ENCODE results near the gene RADIL.
"Not testable (repeated sequence)": the region's sequence is repeated elsewhere in the genome, so short reads cannot be mapped to it uniquely, and the experiment has no call there.

Gene RADIL

GRCh38 chr7:4808026-4808425 is 75.5 kb downstream of the RADIL start:
- no peak for DNase-seq

DNA sequence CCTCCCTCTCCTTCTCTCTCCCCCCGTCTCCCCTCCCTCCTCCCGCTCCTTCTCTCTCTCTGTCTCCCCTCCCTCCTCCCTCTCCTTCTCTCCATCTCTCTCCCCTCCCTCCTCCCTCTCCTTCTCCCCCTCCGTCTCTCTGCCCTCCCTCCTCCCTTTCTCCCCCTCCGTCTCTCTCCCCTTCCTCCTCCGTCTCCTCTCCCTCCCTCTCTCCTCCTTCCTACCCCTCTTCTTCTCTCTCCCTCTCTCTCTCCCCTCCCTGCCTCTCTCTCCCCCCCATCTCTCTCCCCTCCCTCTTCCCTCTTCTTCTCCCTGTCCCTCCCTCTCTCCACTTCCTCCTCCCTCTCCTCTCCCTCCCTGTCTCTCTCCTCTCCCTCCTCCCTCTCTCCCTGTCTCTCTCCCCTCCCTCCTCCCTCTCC is 75.9 kb downstream of the RADIL start:
- DNase-seq: no peak

GRCh38 chr7:4806983-4807597 is 76.4 kb downstream of the RADIL start:
- DNase-seq: no peak

GRCh38 chr7:4805984-4806300 is 77.6 kb downstream of the RADIL start:
- no peak for DNase-seq

DNA sequence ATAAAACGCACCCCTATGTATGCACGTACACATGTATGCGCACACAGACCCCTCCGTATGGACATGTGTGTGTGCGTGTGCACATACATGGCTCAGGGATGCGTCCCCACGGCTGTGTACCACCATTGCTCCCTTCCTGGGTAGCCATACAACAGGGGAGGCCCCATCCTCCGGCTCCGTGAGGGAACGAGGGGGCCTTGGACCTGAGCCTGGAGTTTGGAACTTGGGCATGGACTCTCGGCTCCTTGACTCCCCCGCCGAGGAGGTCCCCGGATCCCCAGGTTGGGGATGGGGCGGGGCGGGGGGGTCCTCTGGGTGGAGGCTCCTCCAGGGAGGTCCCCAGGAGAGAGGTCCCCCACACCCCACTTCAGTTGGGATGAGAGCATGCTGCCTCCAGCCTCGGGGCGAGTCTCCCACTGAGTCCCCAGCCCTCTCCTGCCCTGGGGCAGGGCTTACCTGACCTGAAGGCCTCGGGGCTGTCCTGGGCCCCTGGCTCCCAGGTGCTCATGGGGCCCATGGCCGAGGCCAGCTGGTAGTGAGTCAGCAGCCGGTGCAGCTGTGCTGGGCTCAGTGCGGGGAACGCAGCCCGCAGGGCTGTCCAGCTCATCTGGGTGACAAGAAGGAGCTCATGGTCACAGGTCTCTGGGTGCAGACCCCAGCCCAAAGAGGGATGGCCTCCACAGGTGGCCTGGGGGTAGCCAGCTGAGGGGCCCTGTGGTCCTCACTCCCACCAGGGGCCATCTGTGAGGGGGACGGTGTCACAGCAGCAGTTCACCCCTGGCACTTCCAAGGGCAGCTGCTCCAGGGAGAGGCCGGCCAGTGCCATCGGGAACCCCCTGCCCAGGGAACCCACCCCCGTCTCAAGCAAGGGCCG is 78.2 kb downstream of the RADIL start:
- no peak for DNase-seq

- DNase-seq: no peak
Observed at GRCh38 chr7:4803397-4804241, 79.9 kb downstream of the RADIL start.

GRCh38 chr7:4802577-4802976 is 80.9 kb downstream of the RADIL start:
- DNase-seq: not testable (repeated sequence)

DNA sequence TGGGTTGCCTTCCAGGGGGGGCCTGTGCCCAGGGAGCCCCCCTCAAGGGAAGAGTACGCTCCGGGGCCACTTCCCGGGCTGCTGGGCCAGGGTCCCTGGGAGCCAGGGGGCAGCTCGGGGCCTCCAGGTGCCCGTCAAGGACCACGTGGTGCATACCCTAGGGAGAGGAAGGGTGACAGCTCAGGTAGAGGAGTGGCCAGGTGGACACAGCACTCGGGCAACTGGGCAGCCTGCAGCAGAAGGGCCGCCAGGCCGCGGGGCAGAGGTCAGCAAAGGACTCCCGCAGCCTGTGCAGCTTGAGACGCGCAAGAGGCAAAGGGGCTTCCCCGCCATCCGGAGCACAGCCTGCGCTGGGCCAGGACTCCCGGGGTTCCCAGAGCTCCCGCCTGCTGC is 81.7 kb downstream of the RADIL start:
- no peak for DNase-seq

DNA sequence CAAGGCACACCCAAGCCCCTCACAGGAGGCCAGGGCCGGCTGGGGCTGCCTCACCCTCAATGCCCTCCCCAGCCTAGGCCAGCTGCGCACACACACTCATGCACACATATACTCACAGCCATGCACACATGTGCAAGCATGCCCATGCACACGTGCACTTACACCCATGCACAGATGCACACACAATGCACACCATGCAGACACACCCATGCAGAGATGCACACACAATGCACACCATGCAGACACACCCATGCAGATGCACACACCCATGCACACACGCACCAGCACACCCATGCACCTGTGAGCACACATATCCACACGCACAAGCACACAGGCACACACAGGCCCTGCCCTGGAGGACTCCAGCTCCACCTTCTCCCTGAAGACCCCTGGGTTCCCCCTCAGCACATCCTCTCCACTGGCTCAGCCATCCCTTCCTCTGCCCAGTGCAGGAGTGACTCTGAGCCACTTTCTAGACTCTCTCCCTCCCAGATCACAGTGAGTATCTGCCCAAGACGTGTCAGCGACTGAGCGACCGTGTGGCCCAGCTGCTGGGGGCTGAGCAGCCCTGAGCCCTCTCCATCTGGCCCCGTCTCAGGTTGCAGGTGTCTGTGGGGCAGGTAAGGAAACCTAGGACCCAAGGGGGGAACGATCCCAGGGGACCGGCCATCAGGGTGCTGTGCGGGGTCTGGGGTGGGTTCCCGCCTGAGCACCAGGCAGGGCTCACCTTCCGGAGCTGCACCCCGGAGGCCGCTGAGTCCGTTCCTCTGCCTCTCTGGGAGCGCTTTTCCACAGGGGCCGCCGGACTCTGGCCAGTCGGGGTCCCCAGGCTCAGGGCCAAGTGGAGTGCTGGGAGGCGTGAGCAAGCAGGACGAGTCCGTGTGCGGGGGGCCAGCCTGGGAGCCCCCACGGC is 82.3 kb downstream of the RADIL start:
- no peak for DNase-seq

- DNase-seq: no peak
Observed at GRCh38 chr7:4800487-4800886, 83.0 kb downstream of the RADIL start.

DNA sequence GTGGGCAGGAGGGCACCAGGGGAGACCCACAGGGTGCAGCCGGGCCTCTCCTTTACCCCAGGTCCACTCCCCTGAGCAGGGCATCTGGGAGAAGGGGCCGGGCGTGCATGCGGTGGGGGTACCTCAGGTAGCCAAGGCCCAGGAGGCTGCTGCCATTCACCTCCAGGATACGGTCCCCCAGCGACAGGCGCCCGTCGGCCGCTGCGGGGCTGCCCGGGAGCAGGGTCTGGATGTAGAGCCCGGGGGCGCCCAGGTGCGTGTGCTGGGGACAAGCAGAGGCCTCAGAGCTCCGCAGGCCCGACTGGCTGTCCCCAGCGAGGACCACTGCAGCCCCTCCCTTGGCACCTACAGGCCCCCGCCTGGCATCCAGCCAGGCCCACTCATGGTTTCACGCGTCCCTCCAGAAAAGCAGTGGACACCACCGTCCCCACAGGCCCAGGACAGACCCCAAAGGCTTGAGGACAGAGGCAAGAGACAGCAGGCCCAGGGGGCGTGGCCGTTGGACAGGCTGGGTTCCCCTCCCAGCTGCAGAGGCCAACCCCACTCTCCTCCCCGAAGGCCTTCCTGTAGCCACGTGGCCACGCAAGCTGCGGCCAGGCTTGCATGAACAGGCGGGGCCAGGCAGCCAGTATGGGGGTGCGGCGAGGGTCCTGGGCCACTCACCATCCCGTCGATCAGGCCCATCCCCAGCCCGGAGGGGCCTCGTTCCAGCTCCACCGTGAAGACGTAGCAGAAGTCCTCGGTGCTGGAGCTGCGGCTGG is 83.8 kb downstream of the RADIL start:
- DNase-seq: no peak

- DNase-seq: no peak
Observed at GRCh38 chr7:4798706-4799235, 84.7 kb downstream of the RADIL start.

DNA sequence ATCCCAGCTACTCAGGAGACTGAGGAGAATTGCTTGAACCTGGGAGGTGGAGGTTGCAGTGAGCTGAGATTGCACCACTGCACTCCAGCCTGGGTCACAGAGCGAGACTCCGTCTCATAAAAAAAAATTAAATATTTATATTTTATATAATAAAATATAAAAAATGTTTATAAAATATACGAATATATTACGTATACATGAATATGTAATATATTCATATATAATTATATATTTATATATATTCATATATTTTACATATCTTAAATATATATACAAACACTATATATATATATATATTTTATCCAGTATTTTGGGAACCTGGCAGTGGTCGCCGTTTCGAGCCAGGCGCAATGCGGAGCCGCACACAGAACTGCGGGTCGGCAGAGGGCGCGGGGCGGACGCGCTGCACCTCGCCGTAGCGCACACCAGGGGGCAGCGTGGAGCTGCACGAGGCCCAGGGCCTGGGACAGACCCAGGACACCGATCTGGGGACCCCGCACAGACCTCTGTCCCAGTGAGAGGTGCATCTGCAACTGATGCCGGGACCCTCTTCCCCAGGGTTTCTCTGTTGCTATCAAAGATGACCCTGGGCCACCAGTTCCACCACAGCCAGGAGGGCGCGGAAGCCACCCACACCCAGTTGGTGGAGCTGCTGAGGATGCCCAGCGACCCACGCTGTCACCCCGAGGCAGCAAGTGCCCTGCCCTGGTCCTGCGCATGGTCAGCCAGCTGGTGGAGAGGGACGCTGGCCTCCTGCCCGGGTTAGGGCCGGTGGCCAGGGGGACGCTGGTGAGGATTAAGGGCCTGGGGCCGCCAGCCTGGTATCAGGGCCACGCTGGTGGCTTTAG is 85.4 kb downstream of the RADIL start:
- peak; percentile 44 for DNase-seq

DNA sequence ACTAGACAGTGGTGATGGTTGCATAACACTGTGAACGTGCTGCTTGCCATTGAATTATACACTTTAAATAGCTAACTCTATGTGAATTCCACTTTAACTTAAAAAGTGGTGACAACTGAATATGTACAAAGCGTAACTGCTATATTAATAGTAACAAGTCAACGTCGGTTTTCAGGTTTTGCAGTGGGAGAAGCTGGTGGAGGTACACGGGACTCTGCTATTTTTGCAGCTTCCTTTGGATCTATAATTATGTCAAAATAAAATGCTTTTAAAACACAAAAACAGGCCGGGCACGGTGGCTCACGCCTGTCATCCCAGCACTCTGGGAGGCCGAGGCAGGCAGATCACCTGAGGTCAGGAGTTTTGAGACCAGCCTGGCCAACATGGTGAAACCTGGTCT is 87.1 kb downstream of the RADIL start:
- DNase-seq: no peak

DNA sequence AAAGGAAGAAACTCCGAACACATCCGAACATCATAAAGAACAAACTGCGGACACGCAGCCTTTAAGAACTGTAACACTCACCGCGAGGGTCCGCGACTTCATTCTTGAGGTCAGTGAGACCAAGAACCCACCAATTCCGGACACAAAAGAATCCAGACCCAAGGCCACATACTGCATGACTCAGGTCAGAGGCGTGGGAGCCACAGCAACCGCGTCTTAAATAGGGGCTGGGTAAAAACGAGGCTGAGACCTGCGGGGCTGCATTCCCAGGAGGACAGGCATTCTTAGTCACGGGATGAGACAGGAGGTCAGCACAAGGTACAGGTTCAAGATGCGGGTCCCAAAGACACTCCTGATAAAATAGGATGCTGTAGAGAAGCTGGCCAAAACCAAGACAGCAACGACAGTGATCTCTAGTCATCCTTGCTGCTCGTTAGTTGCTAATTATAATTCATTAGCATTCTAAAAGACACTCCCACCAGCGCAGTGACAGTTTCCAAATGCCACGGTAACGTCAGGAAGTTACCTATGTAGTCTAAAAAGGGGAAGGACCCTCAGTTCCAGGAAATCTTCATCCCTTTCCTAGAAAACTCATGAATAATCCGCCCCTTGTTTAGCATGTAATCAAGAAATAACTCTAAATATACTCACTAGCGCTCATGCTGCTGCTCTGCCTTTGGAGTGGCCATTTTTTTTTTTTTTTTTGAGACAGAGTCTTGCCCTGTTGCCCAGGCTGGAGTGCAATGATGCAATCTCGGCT is 88.7 kb downstream of the RADIL start:
- DNase-seq: no peak

DNA sequence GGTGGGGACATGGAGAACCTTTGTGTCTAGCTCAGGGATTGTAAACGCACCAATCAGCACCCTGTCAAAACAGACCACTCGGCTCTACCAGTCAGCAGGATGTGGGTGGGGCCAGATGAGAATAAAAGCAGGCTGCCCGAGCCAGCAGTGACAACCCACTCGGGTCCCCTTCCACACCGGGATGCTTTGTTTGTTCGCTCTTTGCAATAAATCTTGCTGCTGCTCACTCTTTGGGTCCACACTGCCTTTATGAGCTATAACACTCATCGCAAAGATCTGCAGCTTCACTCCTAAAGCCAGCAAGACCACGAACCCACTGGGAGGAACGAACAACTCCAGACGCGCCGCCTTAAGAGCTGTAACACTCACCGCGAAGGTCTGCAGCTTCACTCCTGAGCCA is 89.3 kb downstream of the RADIL start:
- not testable (repeated sequence) for DNase-seq

DNA sequence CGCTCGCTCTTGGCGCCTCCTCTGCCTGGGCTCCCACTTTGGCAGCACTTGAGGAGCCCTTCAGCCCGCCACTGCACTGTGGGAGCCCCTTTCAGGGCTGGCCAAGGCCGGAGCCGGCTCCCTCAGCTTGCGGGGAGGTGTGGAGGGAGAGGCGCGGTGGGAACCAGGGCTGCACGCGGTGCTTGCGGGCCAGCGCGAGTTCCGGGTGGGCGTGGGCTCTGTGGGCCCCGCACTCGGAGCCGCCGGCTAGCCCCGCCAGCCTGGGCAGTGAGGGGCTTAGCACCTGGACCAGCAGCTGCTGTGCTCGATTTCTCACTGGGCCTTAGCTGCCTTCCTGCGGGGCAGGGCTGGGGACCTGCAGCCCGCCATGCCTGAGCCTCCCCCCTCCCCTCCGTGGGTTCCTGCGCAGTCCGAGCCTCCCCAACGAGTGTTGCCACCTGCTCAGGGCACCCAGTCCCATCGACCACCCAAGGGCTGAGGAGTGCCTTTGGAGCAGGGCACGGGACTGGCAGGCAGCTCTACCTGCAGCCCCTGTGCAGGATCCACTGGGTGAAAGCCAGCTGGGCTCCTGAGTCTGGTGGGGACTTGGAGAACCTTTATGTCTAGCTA is 90.0 kb downstream of the RADIL start:
- DNase-seq: not testable (repeated sequence)

- no peak for DNase-seq
Observed at GRCh38 chr7:4792537-4793126, 90.9 kb downstream of the RADIL start.

All from stimulated activated naive CD4-positive, alpha-beta T cell treated with Interleukin-2 at 50 U/mL for 16 hours (primary cell).